Measurements from ENCODE around the gene C20orf141. TPM values are rescaled to one million over a fixed set of nuclear protein-coding genes. Genes with fewer than 3 reads are reported as not detected.
"Not testable (repeated sequence)": the region's sequence is repeated elsewhere in the genome, so short reads cannot be mapped to it uniquely, and the experiment has no call there.

The C20orf141 gene
- total RNA-seq (not detected), polyA plus RNA-seq (not detected)

- no peak for DNase-seq (ENCODE audit: extremely low spot score)
- H3K4me1 ChIP-seq (ENCODE audit: insufficient read depth) = no peaks in the 10 kb centered on the region
- no peak within 1 kb of the TSS for H3K4me3 ChIP-seq (ENCODE audit: low read depth, low read length)
- WGBS = 27% methylated on average over 5 of the region's 5 CpGs
- no peaks in the 10 kb centered on the region for H3K36me3 ChIP-seq (ENCODE audit: insufficient read depth)
- H3K27ac ChIP-seq (ENCODE audit: low read depth) = no peak within 1 kb of the TSS
These were observed at the start of gene C20orf141 for GRCh38 chr20:2814587-2815051. TSS of gene C20orf141 (plus strand) at chr20:2814987. CDS start at chr20:2815185, 198 bp downstream.

GRCh38 chr20:2767768-2768631 lies 46.8 kb upstream of the C20orf141 start:
- no peak overlapping the region for H3K4me3 ChIP-seq (ENCODE audit: low read depth, low read length)
- H3K4me1 ChIP-seq (ENCODE audit: insufficient read depth) = no peaks in the 10 kb centered on the region
- peak; percentile 50 for DNase-seq (ENCODE audit: extremely low spot score)
- no peaks in the 10 kb centered on the region for H3K36me3 ChIP-seq (ENCODE audit: insufficient read depth)
- WGBS = 18% methylated on average over 15 of the region's 15 CpGs
- no peak overlapping the region for H3K27ac ChIP-seq (ENCODE audit: low read depth)

GRCh38 chr20:2768632-2769015 lies 46.2 kb upstream of the C20orf141 start:
- no peak overlapping the region for H3K4me3 ChIP-seq (ENCODE audit: low read depth, low read length)
- no peaks in the 10 kb centered on the region for H3K36me3 ChIP-seq (ENCODE audit: insufficient read depth)
- no peak for DNase-seq (ENCODE audit: extremely low spot score)
- WGBS = 67% methylated on average over 5 of the region's 5 CpGs
- H3K27ac ChIP-seq (ENCODE audit: low read depth) = no peak overlapping the region
- H3K4me1 ChIP-seq (ENCODE audit: insufficient read depth) = no peaks in the 10 kb centered on the region

GRCh38 chr20:2770091-2770490 lies 44.7 kb upstream of the C20orf141 start:
- H3K4me1 ChIP-seq (ENCODE audit: insufficient read depth); H3K27ac ChIP-seq (ENCODE audit: low read depth); H3K4me3 ChIP-seq (ENCODE audit: low read depth, low read length); DNase-seq (ENCODE audit: extremely low spot score); H3K36me3 ChIP-seq (ENCODE audit: insufficient read depth): not testable (repeated sequence)
- 95% methylated on average over 12 of the region's 12 CpGs for WGBS

- Histone ChIP-seq H3K4me1 (ENCODE audit: insufficient read depth) (no peaks in the 10 kb centered on the region), H3K4me3 (ENCODE audit: low read depth, low read length) (no peak overlapping the region), H3K36me3 (ENCODE audit: insufficient read depth) (no peaks in the 10 kb centered on the region), H3K27ac (ENCODE audit: low read depth) (no peak overlapping the region)
- DNase-seq (ENCODE audit: extremely low spot score) = no peak
- WGBS = 45% methylated on average over 12 of the region's 12 CpGs
These were observed 43.1 kb upstream of the C20orf141 start for GRCh38 chr20:2771631-2772080.

- no peak overlapping the region for H3K27ac ChIP-seq (ENCODE audit: low read depth)
- no peak overlapping the region for H3K4me3 ChIP-seq (ENCODE audit: low read depth, low read length)
- no peaks in the 10 kb centered on the region for H3K4me1 ChIP-seq (ENCODE audit: insufficient read depth)
- no peak for DNase-seq (ENCODE audit: extremely low spot score)
- no peaks in the 10 kb centered on the region for H3K36me3 ChIP-seq (ENCODE audit: insufficient read depth)
- WGBS = 89% methylated on average over 9 of the region's 9 CpGs
These were observed 41.0 kb upstream of the C20orf141 start for GRCh38 chr20:2773812-2774211.

GRCh38 chr20:2775139-2775538 lies 39.6 kb upstream of the C20orf141 start:
- Histone ChIP-seq H3K36me3 (ENCODE audit: insufficient read depth) (no peaks in the 10 kb centered on the region), H3K4me3 (ENCODE audit: low read depth, low read length) (no peak overlapping the region), H3K4me1 (ENCODE audit: insufficient read depth) (no peaks in the 10 kb centered on the region), H3K27ac (ENCODE audit: low read depth) (no peak overlapping the region)
- no peak for DNase-seq (ENCODE audit: extremely low spot score)
- WGBS = 82% methylated on average over 3 of the region's 3 CpGs

GRCh38 chr20:2778602-2779321 lies 36.0 kb upstream of the C20orf141 start:
- H3K4me3 ChIP-seq (ENCODE audit: low read depth, low read length) = no peak overlapping the region
- H3K27ac ChIP-seq (ENCODE audit: low read depth) = no peak overlapping the region
- no peaks in the 10 kb centered on the region for H3K4me1 ChIP-seq (ENCODE audit: insufficient read depth)
- 83% methylated on average over 10 of the region's 10 CpGs for WGBS
- H3K36me3 ChIP-seq (ENCODE audit: insufficient read depth) = no peaks in the 10 kb centered on the region
- DNase-seq (ENCODE audit: extremely low spot score) = no peak

GRCh38 chr20:2780948-2781347 lies 33.8 kb upstream of the C20orf141 start:
- no peak for DNase-seq (ENCODE audit: extremely low spot score)
- Histone ChIP-seq H3K4me3 (ENCODE audit: low read depth, low read length) (no peak overlapping the region), H3K27ac (ENCODE audit: low read depth) (no peak overlapping the region), H3K4me1 (ENCODE audit: insufficient read depth) (no peaks in the 10 kb centered on the region), H3K36me3 (ENCODE audit: insufficient read depth) (no peaks in the 10 kb centered on the region)
- 29% methylated on average over 3 of the region's 3 CpGs for WGBS

- Histone ChIP-seq H3K4me3 (ENCODE audit: low read depth, low read length) (no peak overlapping the region), H3K4me1 (ENCODE audit: insufficient read depth) (no peaks in the 10 kb centered on the region), H3K36me3 (ENCODE audit: insufficient read depth) (no peaks in the 10 kb centered on the region), H3K27ac (ENCODE audit: low read depth) (no peak overlapping the region)
- WGBS = 84% methylated on average over 6 of the region's 6 CpGs
- no peak for DNase-seq (ENCODE audit: extremely low spot score)
These were observed 30.8 kb upstream of the C20orf141 start for GRCh38 chr20:2783908-2784566.

GRCh38 chr20:2793471-2793870 lies 21.3 kb upstream of the C20orf141 start:
- Histone ChIP-seq H3K36me3 (ENCODE audit: insufficient read depth) (no peaks in the 10 kb centered on the region), H3K4me1 (ENCODE audit: insufficient read depth) (no peaks in the 10 kb centered on the region), H3K4me3 (ENCODE audit: low read depth, low read length) (no peak overlapping the region), H3K27ac (ENCODE audit: low read depth) (no peak overlapping the region)
- DNase-seq (ENCODE audit: extremely low spot score) = no peak
- 90% methylated on average over 6 of the region's 6 CpGs for WGBS

- 87% methylated on average over 23 of the region's 23 CpGs for WGBS
- no peak overlapping the region for H3K4me3 ChIP-seq (ENCODE audit: low read depth, low read length)
- no peak overlapping the region for H3K27ac ChIP-seq (ENCODE audit: low read depth)
- no peak for DNase-seq (ENCODE audit: extremely low spot score)
- no peaks in the 10 kb centered on the region for H3K36me3 ChIP-seq (ENCODE audit: insufficient read depth)
- no peaks in the 10 kb centered on the region for H3K4me1 ChIP-seq (ENCODE audit: insufficient read depth)
These were observed 20.5 kb upstream of the C20orf141 start for GRCh38 chr20:2794202-2794748.

- DNase-seq (ENCODE audit: extremely low spot score) = no peak
These were observed 19.8 kb upstream of the C20orf141 start for GRCh38 chr20:2794866-2795447.

More at GRCh38 chr20:2794866-2795447, 19.8 kb upstream of the C20orf141 start:
- H3K27ac ChIP-seq (ENCODE audit: low read depth) = no peak overlapping the region
- no peak overlapping the region for H3K4me3 ChIP-seq (ENCODE audit: low read depth, low read length)
- 83% methylated on average over 11 of the region's 11 CpGs for WGBS
- H3K36me3 ChIP-seq (ENCODE audit: insufficient read depth) = no peaks in the 10 kb centered on the region
- H3K4me1 ChIP-seq (ENCODE audit: insufficient read depth) = no peaks in the 10 kb centered on the region
